Activated CD4-positive, alpha-beta T cell treated with anti-CD3 and anti-CD28 coated beads, Interleukin-2, amount 10 ng/mL, durations not matched to agents 24 days and 14 days (primary cell): Measurements from ENCODE around the gene TRABD. TPM values are rescaled to one million over a fixed set of nuclear protein-coding genes. Genes with fewer than 3 reads are reported as not detected.

ENCODE experiments used
- DNase-seq: peaks from one replicate; pipeline ENCODE4 v3.0.0; 2022
- H3K27ac Mint-ChIP-seq: one replicate; pipeline ENCODE4 v1.8.0; 2022; ENCODE audit warnings: mild to moderate bottlenecking, mixed read lengths
- H3K27me3 Mint-ChIP-seq: one replicate; pipeline ENCODE4 v1.8.0; 2022; ENCODE audit warnings: mixed read lengths
- H3K36me3 Mint-ChIP-seq: one replicate; pipeline ENCODE4 v1.8.0; 2022; ENCODE audit warnings: low read depth, mild to moderate bottlenecking, mixed read lengths
- H3K4me1 Mint-ChIP-seq: one replicate; pipeline ENCODE4 v1.8.0; 2021; ENCODE audit warnings: mixed read lengths
- H3K4me3 Mint-ChIP-seq: one replicate; pipeline ENCODE4 v1.8.0; 2022; ENCODE audit warnings: mild to moderate bottlenecking, moderate library complexity, mixed read lengths
- H3K9me3 Mint-ChIP-seq: one replicate; pipeline ENCODE4 v1.8.0; 2021; ENCODE audit warnings: mixed read lengths
- intact Hi-C: fragments of 100-400 bp; cut with micrococcal nuclease; formaldehyde crosslinking; loops from one replicate; pipeline ENCODE4 v1.15.1; 2023
- total RNA-seq: library from RNA; stranded (reverse); gene quantifications from 2 replicates; pipeline ENCODE4 v1.2.3, GENCODE V29; 2022

Gene TRABD
- total RNA-seq, 1 donor from 2014 or later, result 97.4 TPM

DNA sequence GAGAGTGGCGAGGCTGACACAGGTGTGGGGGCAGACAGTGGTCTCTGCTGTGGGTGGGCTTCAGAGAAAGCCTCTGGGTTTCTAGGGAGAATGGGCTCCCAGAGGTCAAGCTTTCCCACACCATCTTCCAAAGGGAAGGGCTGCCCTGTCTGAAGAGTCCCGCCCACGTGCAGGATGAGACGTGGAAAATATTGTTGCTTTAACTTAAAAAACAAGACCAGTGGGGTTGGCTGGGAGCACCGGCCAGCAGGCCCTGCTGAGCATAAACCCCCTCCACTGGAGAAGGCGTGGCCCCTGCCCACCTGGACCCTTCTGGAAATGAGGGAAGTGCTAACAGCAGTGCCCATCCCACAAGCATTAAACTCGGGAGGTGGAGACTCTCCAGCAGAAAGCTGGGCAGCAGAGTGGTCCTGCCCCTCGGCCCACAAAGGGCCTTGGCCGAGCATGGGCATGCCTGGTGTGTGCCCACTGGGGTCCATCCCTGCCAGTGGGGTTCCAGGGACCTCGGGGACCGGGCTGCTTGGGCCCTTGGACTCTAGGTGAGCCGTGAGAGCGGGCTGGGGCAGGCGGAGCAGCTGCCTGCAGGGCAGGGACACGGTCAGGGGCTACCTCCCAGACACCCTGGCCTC lies 30.5 kb downstream of the TRABD start:
- no peak for DNase-seq
- no peak overlapping the region for H3K27ac Mint-ChIP-seq

DNA sequence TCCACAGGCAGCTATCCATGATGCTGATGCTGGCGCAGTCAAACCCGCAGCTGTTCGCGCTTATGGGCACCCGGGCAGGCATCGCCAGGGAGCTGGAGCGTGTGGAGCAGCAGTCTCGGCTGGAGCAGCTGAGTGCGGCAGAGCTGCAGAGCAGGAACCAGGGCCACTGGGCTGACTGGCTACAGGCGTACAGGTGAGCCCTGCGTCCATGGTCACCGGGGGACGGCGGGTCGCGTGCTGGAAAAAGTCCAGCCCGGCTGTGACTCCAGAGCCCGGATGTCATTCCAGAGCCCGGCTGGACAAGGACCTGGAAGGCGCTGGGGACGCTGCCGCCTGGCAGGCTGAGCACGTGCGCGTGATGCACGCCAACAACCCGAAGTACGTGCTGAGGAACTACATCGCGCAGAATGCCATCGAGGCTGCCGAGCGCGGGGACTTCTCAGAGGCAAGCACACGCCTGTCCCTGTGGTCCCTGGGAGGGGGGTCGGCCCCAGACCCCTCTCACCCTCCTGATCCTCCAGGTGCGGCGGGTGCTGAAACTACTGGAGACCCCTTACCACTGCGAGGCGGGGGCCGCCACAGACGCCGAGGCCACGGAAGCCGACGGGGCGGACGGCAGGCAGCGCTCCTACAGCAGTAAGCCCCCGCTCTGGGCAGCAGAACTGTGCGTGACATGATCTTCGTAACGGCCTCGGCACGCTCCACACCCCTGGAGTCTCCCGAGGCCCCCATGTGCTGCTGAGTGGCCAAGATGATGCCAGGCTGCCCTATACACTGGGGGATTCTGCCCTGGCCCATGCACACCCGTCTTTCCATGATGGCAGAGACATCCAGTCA lies 31.2 kb downstream of the TRABD start:
- no peak overlapping the region for H3K27ac Mint-ChIP-seq
- peaks cover 39% of the 10 kb centered on the region for H3K36me3 Mint-ChIP-seq
- no peaks in the 10 kb centered on the region for H3K27me3 Mint-ChIP-seq
- H3K9me3 Mint-ChIP-seq, result no peaks in the 10 kb centered on the region
- intact Hi-C loops, result no loop called here
- peaks cover 7% of the 10 kb centered on the region for H3K4me1 Mint-ChIP-seq
- no peak overlapping the region for H3K4me3 Mint-ChIP-seq
- no peak for DNase-seq

More for the DNA sequence above, 30.5 kb downstream of the TRABD start:
- H3K4me1 Mint-ChIP-seq, result peaks cover 8% of the 10 kb centered on the region
- H3K36me3 Mint-ChIP-seq, result peaks cover 41% of the 10 kb centered on the region
- no peaks in the 10 kb centered on the region for H3K9me3 Mint-ChIP-seq
- H3K27me3 Mint-ChIP-seq, result no peaks in the 10 kb centered on the region
- intact Hi-C loops, result no loop called here
- H3K4me3 Mint-ChIP-seq, result no peak overlapping the region

DNA sequence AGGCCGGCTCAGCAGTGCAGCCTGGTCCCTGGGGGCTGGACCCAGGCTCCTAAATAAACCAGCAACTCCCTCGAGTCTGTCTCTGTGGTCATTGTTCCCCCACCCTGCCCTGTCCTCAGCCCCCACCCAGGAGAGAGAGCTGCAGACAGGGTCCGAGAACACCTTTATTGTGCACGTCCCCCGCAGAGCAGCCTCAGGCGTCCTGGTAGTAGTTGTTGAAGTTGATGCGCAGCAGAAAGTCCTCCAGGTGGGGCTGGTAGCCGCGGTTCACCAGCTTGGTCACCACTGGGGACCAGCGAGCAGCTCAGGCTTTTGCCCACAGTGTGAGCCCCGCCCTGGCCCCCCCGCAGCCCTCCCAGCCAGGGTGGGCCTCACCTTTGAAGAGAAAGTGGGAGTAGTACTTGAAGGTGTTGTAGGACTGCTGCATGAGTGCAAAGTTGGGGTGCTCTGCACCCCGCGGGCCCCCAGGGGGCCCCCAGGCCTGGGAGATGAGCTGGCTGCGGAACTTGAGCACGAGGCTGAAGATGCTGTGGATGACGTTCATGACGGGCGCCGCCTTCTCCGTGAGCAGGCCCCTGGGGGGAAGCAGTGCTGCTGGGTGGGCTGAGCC lies 31.9 kb downstream of the TRABD start:
- Mint-ChIP-seq H3K27me3 (no peaks in the 10 kb centered on the region), H3K36me3 (peaks cover 39% of the 10 kb centered on the region), H3K4me1 (peaks cover 7% of the 10 kb centered on the region), H3K27ac (no peak overlapping the region), H3K9me3 (no peaks in the 10 kb centered on the region), H3K4me3 (no peak overlapping the region)
- DNase-seq, result no peak
- intact Hi-C loops, result no loop called here

DNA sequence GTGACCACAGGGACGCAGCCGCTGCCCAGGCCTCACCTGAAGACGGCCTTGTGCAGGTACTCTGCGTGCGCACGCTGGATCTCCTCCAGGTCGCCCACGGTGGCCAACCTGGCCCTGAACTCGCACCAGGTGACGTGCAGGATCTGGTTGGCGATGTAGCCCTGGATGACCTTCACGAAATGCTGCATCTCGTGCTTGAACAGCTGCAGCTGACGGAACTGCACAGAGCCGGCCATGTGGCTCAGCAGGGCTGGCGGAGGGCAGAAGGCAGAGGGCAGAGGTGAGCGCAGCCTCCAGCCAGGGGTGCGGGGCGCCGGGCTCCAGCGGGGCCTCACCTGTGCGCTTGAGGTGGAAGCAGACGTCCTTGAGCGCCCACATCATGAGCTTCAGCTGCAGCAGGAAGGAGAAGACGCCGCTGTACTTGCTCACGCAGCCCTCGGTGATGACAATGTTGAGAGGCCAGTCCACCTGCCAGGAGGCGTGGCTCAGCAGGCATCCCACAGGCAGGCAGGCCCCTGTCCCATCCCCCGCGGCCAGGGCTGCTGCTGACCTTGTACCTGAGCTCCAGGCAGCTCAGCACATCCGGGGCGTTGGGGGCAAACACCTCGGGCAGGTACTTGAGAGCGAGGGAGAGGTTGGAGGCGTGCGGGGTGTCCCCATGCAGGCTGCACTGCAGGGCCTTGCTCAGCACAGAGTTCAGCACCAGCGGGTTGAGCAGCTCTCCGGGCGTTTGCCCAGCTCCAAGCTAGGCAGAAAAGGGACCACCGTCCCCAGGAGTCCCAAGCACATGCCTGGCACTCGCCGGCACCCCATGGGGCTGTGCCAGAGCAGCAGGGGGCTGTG lies 32.7 kb downstream of the TRABD start:
- Mint-ChIP-seq H3K4me1 (peaks cover 7% of the 10 kb centered on the region), H3K9me3 (no peaks in the 10 kb centered on the region), H3K36me3 (peaks cover 40% of the 10 kb centered on the region), H3K27ac (no peak overlapping the region), H3K27me3 (no peaks in the 10 kb centered on the region), H3K4me3 (no peak overlapping the region)
- intact Hi-C loops, result no loop called here
- no peak for DNase-seq

DNA sequence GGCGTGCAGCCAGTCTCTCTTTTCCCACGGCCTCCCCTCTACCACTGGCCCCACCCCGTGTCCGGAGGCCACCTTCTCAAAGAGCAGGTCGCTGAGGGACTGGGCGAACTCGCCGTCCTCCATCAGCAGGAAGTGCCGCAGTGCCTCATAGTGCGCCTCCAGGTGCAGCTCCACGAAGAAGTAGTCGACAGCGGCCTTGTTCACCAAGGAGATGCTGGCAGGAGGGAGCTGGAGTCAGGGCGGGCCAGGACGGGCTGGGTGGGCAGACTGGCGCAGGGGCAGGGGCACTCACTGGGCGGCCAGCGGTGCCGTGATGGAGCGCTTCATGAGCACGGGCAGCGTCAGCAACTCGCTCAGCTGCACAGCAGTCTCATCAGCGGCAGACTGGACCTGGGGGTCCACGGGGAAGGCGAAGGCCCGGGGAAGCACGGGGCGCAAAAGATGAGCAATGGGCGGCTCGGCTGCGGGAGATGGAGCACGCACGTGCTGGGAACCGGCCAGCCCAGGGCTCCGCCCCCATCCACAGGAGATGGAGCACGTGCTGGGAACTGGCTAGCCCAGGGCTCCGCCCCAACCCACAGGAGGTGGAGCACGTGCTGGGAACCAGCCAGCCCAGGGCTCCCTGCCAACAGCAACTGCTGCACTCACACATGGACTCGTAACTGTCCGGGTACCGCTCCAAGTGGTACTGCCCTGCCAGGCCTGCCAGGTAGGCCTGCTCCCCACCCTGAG lies 33.4 kb downstream of the TRABD start:
- H3K36me3 Mint-ChIP-seq, result peaks cover 40% of the 10 kb centered on the region
- intact Hi-C loops, result no loop called here
- H3K4me3 Mint-ChIP-seq, result no peak overlapping the region
- no peaks in the 10 kb centered on the region for H3K9me3 Mint-ChIP-seq
- peaks cover 5% of the 10 kb centered on the region for H3K4me1 Mint-ChIP-seq
- H3K27ac Mint-ChIP-seq, result no peak overlapping the region
- no peak for DNase-seq
- no peaks in the 10 kb centered on the region for H3K27me3 Mint-ChIP-seq

DNA sequence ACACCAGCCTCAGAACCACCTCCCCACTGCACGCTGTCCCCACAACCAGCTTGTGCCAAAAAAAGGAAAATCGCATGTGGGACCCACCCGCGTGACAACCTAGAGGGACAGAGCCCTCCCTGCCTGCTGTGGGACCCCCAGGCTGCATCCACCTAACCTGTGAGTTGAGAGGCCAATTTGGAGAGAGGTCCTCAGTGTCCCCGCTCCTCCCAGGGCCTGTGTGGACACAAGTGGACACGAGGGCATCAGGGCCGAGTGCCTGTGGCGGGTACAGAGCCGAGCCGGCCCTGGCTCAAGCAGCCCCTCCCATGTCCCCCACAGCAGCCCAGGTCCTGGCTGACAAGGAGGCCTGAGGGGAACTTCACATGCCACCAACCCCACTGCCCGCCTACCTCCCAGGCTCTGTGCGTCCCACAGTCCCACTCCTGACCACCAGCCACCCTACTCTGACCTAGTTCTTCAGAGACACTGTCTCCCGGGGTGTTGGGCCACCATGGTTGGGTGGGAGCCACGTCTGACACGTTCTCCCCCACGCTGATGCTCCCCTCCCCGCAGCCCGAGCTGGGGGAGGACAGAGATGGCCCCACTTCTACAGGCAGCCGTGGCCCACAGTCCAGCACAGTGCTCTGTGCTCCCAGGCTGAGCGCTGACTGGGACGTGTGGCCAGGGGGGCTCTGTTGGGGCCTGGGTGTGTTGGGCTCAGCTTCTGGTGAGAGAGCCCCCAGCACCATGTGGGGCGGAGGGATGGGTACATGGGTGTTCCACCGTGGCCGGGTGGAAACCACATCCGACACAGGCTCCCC lies 34.3 kb downstream of the TRABD start:
- Mint-ChIP-seq H3K36me3 (peaks cover 37% of the 10 kb centered on the region), H3K27me3 (no peaks in the 10 kb centered on the region), H3K27ac (peak overlapping the region; percentile 20), H3K4me3 (no peak overlapping the region), H3K4me1 (peaks cover 1% of the 10 kb centered on the region), H3K9me3 (no peaks in the 10 kb centered on the region)
- DNase-seq, result no peak
- intact Hi-C loops, result no loop called here

DNA sequence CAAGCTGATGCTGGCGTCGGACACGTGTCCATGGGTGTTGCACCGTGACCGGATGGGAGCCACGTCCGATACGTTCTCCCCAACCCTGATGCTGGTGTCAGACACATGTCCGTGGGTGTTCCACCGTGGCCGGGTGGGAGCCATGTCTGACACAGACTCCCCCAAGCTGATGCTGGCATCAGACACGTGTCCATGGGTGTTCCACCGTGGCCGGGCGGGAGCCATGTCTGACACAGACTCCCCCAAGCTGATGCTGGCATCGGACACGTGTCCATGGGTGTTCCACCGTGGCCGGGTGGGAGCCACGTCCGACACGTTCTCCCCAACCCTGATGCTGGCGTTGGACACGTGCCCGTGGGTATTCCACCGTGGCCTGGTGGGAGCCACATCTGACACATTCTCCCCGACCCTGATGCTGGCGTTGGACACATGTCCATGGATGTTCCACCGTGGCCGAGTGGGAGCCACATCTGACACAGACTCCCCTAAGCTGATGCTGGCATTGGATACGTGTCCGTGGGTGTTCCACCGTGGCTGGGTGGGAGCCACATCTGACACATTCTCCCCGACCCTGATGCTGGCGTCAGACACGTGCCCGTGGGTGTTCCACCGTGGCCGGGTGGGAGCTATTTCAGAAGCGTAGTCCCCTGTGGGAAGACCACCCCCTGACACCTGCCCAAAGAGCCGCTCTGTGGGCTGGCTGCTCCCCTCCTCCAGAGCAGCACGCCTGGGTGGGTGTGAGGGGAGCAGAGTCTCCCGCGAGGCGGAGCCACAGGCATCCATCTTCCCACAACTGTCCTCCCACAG lies 35.1 kb downstream of the TRABD start:
- Mint-ChIP-seq H3K4me3 (no peak overlapping the region), H3K36me3 (peaks cover 34% of the 10 kb centered on the region), H3K27me3 (no peaks in the 10 kb centered on the region), H3K9me3 (no peaks in the 10 kb centered on the region), H3K4me1 (no peaks in the 10 kb centered on the region), H3K27ac (no peak overlapping the region)
- no peak for DNase-seq
- intact Hi-C loops, result no loop called here

DNA sequence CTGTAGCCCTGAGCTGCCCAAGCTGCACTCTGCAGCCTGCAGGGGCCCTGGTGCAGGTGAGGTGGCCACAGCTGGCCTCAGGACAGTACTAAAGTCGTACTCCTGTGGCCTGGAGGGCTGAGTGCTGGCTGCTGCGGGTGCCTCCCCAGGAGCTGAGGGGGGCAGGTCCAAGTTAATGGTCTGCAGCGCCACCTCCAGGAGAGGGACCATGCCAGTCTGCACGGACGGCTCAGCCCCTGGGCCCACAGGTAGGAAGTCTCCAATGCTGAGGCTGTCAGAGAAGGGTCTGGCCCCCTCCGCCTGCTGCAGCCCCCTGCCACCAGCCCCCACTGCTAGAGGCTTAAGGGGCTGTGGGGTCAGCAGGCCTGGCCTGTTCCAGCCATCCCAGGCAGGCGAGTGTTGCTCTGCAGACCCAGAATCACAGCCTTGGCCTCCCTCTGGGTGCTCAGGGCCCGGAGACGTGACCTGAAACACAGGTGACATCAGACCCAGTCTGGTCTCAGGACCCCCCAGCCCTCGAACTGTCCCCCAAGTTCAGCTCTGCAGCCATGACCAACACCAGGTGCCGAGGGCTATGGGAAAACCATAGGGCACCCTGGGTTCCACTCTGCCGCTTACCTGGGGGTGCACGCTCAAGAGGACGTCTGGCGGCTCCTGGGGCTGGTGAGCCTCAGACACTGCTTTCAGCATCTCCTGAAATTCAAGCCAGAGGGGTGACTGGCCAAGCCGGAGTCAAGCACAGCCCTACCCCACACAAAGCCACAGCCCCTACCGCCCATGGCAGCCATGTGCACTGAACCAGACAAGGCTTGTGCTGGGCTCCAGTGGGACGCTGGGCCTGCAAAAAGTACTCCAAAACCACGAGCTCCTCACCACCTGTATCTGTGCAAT lies 35.9 kb downstream of the TRABD start:
- intact Hi-C loops, result no loop called here
- no peak overlapping the region for H3K4me3 Mint-ChIP-seq
- no peak overlapping the region for H3K27ac Mint-ChIP-seq
- DNase-seq, result no peak
- H3K36me3 Mint-ChIP-seq, result peaks cover 32% of the 10 kb centered on the region
- H3K9me3 Mint-ChIP-seq, result no peaks in the 10 kb centered on the region
- no peaks in the 10 kb centered on the region for H3K27me3 Mint-ChIP-seq
- H3K4me1 Mint-ChIP-seq, result no peaks in the 10 kb centered on the region

DNA sequence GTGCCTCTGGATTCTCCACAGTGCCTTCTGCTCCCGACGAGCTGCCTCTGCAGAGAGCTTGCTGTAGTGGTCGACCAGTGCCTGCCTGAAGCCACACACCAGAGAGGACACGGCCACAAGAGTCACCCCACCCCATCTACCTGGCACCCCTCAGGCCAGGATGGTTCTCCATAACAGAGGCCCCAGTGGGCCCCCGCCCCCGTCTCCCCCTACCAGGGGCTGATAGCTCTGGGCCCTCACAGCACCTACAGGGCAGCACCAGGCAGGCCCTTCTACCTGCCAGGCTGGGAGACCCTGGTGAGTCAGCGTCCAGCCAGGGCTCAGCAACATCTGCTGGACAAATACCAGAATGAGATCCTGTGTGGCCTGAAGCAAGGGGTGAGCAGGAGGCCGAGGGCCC lies 36.8 kb downstream of the TRABD start:
- intact Hi-C loops, result no loop called here
- H3K9me3 Mint-ChIP-seq, result no peaks in the 10 kb centered on the region
- no peak overlapping the region for H3K27ac Mint-ChIP-seq
- H3K4me1 Mint-ChIP-seq, result no peaks in the 10 kb centered on the region
- H3K27me3 Mint-ChIP-seq, result no peaks in the 10 kb centered on the region
- H3K36me3 Mint-ChIP-seq, result peaks cover 32% of the 10 kb centered on the region
- H3K4me3 Mint-ChIP-seq, result no peak overlapping the region
- DNase-seq, result no peak

DNA sequence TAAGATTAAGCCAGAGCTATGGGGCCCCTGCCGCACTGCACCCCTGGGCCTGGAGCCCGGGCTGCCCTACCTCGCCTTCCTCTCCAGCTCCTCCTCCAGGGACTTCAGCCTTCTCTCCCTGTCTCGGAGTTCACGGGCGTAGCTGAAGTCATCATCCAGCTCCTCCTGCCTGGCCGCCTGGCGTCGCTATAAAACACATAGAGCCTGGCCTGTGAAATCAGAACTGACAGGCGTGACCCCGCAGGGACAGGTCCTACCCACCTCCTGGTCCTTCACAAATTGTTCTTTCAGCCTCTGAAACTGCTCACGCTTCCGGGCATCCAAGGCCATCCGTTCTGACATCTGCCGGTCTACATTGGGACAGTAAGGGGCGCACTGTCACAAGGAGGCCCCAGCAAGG lies 38.4 kb downstream of the TRABD start:
- H3K4me1 Mint-ChIP-seq, result no peaks in the 10 kb centered on the region
- intact Hi-C loops, result no loop called here
- DNase-seq, result no peak

DNA sequence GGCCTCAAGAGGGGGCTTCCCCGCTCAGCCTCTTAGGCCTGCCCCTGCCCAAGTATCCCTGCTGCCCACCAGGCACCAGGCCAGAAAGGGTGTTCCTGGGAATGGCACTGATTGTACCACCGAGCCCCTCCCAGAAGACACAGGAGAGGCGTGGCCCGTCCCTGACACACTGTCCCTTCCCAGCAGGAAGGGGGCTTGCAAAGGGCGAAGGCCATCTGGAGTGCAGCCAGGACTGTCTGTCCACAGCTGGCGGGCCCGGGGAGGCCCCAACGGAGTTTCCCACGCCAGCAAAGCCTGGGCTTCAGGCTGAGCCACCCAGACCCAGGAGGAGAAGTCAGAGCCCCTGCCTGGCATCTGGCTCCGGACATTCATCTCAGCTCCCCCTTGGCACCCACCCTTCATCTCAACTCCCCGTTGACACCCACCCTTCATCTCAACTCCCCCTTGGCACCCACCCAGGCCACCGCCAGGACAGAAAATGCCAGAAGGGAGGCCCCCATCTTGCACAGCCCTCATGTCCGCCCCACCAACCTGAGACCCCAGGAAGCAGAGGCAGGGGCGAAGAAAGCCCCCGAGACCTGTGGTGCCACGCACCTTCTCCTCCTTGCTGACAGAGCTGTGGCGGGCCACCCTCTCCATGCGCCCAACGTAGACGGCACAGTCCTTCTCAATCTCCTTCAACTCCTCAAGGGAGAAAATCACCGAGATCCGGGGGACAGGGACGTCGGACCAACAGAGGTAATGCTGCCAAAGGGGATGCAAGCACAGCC lies 39.7 kb downstream of the TRABD start:
- Mint-ChIP-seq H3K36me3 (peaks cover 34% of the 10 kb centered on the region), H3K27ac (no peak overlapping the region), H3K9me3 (no peaks in the 10 kb centered on the region), H3K27me3 (no peaks in the 10 kb centered on the region), H3K4me1 (no peaks in the 10 kb centered on the region), H3K4me3 (no peak overlapping the region)
- intact Hi-C loops, result no loop called here
- DNase-seq, result no peak

More for the DNA sequence above, 38.4 kb downstream of the TRABD start:
- Mint-ChIP-seq H3K4me3 (no peak overlapping the region), H3K36me3 (peaks cover 35% of the 10 kb centered on the region), H3K27ac (no peak overlapping the region), H3K27me3 (no peaks in the 10 kb centered on the region), H3K9me3 (no peaks in the 10 kb centered on the region)
